Measurements from ENCODE around the gene ZNF236.
A peak's percentile ranks its signal among the peaks of the same experiment; 100 is the strongest.
"Not testable (repeated sequence)": the region's sequence is repeated elsewhere in the genome, so short reads cannot be mapped to it uniquely, and the experiment has no call there.

ZNF236 gene

DNA sequence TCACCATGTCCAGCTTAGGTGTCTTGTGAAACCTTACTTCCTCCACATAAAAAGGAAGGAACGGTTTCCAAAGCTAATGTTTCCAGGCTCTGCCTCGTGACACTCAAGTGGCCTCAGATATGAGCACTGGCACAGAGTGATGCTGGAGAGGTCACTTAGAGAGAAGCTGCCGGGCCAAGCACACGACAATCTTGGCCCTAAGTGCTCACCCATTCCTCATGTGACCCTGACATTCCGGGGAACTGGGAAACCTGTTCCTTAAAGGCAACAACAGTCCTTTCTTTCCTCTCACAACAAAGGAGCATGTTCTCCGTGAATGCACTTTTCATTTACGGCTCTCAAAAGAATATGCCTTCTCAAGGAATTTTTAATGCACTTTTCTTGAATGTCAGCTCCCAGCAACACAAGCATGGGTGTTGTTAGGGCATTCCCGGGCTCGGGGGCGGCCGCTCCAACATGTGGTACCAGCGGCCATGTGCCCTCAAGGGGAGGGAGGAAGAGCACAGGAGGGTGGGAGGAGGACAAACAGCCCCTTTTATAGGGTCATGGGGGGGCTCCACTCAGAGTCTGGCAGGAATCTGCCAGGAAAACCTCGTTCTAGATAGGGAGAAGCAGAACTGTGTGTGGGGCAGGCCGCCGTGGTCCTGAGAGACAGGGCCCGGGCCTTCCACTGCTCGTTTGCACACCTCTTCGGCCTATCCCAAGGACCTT is 191.6 kb downstream of the ZNF236 start:
- Histone ChIP-seq H3K4me3 (ENCODE audit: low read length) (no peak overlapping the region), H3K27me3 (ENCODE audit: insufficient read depth, low read length) (no peaks in the 10 kb centered on the region), H3K36me3 (ENCODE audit: insufficient read depth, low read length) (no peaks in the 10 kb centered on the region), H2AFZ (ENCODE audit: low read depth, low read length) (peak overlapping the region; percentile 59), H3K9me3 (ENCODE audit: low read length) (no peaks in the 10 kb centered on the region), H3K4me1 (ENCODE audit: insufficient read depth, low read length) (peaks cover 19% of the 10 kb centered on the region)

DNA sequence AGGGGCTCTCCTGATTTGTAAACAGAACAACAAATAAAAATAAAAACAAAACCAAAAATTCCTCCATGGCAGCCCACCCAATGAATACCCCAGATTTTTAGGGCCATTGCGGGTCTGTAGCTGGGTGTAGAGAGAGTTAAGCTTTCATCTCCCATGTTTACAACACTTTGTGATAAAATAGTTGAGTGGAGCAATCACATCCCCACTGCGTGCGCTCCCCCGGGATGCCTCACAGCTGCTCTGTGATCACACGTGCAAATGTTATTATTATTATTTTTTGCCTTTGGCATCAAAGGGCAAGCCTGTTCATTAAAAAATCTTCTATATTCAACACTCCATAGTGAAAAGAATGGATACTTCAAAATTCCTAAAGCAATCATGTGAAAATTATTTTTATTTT is 192.2 kb downstream of the ZNF236 start:
- no peak overlapping the region for H2AFZ ChIP-seq (ENCODE audit: low read depth, low read length)
- peaks cover 19% of the 10 kb centered on the region for H3K4me1 ChIP-seq (ENCODE audit: insufficient read depth, low read length)
- H3K4me3 ChIP-seq (ENCODE audit: low read length) = no peak overlapping the region
- no peaks in the 10 kb centered on the region for H3K36me3 ChIP-seq (ENCODE audit: insufficient read depth, low read length)
- H3K9me3 ChIP-seq (ENCODE audit: low read length) = no peaks in the 10 kb centered on the region
- H3K27me3 ChIP-seq (ENCODE audit: insufficient read depth, low read length) = no peaks in the 10 kb centered on the region

DNA sequence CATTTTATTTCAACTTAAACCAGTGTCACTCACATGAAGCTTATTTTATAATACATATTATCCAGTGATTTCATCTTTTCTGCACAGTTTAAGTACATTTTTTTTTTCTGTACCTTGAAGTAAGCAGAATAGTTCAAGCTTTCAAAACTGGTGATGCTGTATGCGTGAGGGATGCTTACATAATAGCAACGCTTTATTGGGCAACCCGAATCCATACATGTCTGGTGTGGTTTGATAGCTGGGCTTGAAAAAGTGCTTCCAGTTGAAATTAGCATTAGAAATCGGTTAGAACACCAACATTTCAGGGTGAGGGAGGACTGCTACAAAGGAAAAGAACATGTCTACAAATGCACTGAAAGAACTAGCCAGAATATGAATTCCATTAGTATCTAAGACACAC is 192.8 kb downstream of the ZNF236 start:
- H3K36me3 ChIP-seq (ENCODE audit: insufficient read depth, low read length) = no peaks in the 10 kb centered on the region
- no peak overlapping the region for H3K4me3 ChIP-seq (ENCODE audit: low read length)
- no peak overlapping the region for H2AFZ ChIP-seq (ENCODE audit: low read depth, low read length)
- no peaks in the 10 kb centered on the region for H3K9me3 ChIP-seq (ENCODE audit: low read length)
- peaks cover 19% of the 10 kb centered on the region for H3K4me1 ChIP-seq (ENCODE audit: insufficient read depth, low read length)
- H3K27me3 ChIP-seq (ENCODE audit: insufficient read depth, low read length) = no peaks in the 10 kb centered on the region

DNA sequence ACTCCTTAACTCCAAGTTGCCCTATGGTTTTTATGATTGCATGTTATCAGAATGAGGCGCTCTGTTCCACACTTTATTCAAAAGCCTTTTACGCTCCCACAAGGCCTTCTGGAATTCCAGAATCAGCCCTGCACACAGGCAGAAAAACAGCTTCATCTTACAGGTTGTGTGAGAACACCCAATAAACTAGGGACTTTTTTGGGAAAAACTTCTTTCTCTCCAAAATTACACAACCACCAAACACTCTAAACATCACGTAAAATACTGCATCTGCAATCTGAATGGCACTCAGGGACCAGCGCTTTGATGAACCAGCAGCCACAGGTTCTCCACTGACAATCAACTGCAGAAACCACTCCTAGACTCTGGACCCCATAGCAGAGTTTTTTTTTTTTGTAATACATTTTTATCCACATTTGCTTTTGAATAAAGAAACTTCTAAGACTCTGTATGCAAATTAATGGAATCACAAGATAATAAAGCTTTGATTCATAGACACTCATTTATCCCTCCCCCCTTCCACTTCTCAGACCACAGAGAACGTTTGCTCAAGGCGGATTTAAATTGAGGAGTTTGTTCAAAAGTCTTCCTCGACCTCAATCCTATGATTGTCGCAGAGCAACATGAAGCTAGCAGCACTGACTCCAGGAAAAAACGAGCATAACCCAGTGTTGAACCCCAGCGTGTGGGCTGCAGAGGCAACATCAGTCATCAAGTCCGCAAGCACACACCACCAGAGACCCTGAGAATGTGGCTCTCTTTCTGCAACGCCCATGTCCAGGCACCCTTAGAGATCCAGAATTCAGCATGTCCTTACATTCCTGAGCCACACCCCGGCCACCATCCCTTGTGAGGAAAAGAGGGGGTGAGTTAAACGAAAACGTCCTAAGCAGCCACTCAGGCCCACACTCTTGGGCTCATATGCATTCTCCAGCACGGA is 193.7 kb downstream of the ZNF236 start:
- no peaks in the 10 kb centered on the region for H3K9me3 ChIP-seq (ENCODE audit: low read length)
- H2AFZ ChIP-seq (ENCODE audit: low read depth, low read length) = no peak overlapping the region
- no peaks in the 10 kb centered on the region for H3K27me3 ChIP-seq (ENCODE audit: insufficient read depth, low read length)
- H3K4me1 ChIP-seq (ENCODE audit: insufficient read depth, low read length) = peaks cover 19% of the 10 kb centered on the region
- H3K4me3 ChIP-seq (ENCODE audit: low read length) = no peak overlapping the region
- H3K36me3 ChIP-seq (ENCODE audit: insufficient read depth, low read length) = no peaks in the 10 kb centered on the region

DNA sequence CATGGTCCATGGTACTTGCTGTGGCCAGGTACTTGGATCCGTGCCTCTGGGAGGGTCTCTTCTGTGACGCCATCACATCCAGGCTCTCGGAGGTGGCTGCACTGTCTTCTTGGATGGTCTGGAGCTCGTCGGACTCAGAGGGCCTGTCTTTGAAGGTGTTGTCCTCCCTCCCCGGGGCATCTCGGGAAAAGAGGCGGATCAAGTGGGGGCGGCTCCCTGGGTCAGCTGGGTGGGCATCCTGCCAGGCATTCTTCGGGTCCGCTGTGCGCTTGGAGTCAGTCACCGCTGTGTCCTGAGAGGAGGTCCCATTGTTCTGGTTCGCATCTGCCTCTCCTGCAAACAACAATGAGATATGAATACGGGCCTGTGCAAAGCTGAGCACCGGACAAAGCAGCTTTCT is 194.6 kb downstream of the ZNF236 start:
- no peak overlapping the region for H2AFZ ChIP-seq (ENCODE audit: low read depth, low read length)
- no peaks in the 10 kb centered on the region for H3K27me3 ChIP-seq (ENCODE audit: insufficient read depth, low read length)
- no peaks in the 10 kb centered on the region for H3K36me3 ChIP-seq (ENCODE audit: insufficient read depth, low read length)
- peaks cover 19% of the 10 kb centered on the region for H3K4me1 ChIP-seq (ENCODE audit: insufficient read depth, low read length)
- H3K4me3 ChIP-seq (ENCODE audit: low read length) = no peak overlapping the region
- H3K9me3 ChIP-seq (ENCODE audit: low read length) = no peaks in the 10 kb centered on the region

DNA sequence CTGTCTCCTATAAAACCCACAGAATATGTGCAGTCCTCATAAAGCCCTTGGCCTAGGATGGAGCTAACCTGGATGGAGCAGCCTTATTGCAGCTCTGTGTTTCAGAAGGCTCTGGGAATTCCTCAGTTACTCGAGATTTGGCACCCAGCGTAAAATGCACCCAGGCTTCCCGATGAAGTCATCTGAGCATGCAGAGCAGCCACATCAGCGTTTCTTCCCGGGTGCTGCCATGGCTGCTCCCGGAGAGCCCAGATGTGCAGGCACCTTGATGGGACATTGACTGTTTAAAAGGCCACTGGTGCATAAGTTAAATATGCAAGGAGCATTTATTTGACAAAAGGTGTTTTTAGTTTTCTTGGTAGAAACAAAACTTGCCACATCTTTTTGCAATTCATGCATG is 195.0 kb downstream of the ZNF236 start:
- Histone ChIP-seq H3K4me3 (ENCODE audit: low read length) (no peak overlapping the region), H3K27me3 (ENCODE audit: insufficient read depth, low read length) (no peaks in the 10 kb centered on the region), H2AFZ (ENCODE audit: low read depth, low read length) (no peak overlapping the region), H3K9me3 (ENCODE audit: low read length) (no peaks in the 10 kb centered on the region), H3K36me3 (ENCODE audit: insufficient read depth, low read length) (no peaks in the 10 kb centered on the region), H3K4me1 (ENCODE audit: insufficient read depth, low read length) (peaks cover 19% of the 10 kb centered on the region)

DNA sequence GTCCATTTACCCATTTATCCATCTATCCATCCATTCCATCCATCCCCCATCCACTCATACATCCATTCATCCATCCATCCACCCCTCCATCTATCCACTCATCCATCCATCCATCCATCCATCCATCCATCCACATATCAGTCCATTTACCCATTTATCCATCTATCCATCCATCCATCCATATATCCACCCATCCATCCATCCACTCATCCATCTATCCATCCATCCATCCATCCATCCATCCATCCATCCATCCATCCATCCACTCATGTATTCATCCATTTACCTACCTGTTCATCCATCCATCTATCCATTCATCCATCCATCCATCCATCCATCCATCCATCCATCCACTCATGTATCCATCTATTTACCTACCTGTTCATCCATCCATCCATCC is 196.3 kb downstream of the ZNF236 start:
- H3K4me1 ChIP-seq (ENCODE audit: insufficient read depth, low read length) = peaks cover 18% of the 10 kb centered on the region
- H2AFZ ChIP-seq (ENCODE audit: low read depth, low read length); H3K9me3 ChIP-seq (ENCODE audit: low read length); H3K36me3 ChIP-seq (ENCODE audit: insufficient read depth, low read length); H3K4me3 ChIP-seq (ENCODE audit: low read length); H3K27me3 ChIP-seq (ENCODE audit: insufficient read depth, low read length): not testable (repeated sequence)

DNA sequence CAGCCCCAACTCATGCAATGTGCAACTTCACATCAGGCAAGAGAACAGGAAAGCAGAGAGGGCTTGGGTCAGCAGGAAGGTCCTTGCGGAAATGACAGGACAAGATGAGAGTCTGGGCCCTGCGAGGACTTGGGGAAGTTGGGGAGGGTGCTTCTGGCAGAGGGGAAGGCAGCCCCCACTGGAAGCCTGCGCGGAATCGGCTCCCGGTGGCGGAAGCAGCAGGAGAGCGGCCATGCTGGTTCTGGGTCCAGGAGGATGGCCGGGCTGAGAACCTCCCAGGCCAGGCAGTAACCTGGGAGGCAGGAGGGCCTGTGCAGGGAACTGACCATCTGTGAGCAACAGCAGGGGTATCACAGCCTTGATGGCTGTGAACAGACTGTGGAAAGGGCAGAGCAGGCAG is 197.3 kb downstream of the ZNF236 start:
- H3K4me1 ChIP-seq (ENCODE audit: insufficient read depth, low read length) = peaks cover 11% of the 10 kb centered on the region
- H3K36me3 ChIP-seq (ENCODE audit: insufficient read depth, low read length) = no peaks in the 10 kb centered on the region
- no peak overlapping the region for H2AFZ ChIP-seq (ENCODE audit: low read depth, low read length)
- no peak overlapping the region for H3K4me3 ChIP-seq (ENCODE audit: low read length)
- H3K27me3 ChIP-seq (ENCODE audit: insufficient read depth, low read length) = no peaks in the 10 kb centered on the region
- no peaks in the 10 kb centered on the region for H3K9me3 ChIP-seq (ENCODE audit: low read length)
